NCI-H1930 (cell line): ENCODE data around the gene LRRFIP2.
"Not testable (repeated sequence)": the region's sequence is repeated elsewhere in the genome, so short reads cannot be mapped to it uniquely, and the experiment has no call there.

ENCODE experiments used
- DNase-seq, 2 experiments: peaks; one replicate each; lab custom pipeline; 2025; lab: John Stamatoyannopoulos, UW

LRRFIP2 gene

DNA sequence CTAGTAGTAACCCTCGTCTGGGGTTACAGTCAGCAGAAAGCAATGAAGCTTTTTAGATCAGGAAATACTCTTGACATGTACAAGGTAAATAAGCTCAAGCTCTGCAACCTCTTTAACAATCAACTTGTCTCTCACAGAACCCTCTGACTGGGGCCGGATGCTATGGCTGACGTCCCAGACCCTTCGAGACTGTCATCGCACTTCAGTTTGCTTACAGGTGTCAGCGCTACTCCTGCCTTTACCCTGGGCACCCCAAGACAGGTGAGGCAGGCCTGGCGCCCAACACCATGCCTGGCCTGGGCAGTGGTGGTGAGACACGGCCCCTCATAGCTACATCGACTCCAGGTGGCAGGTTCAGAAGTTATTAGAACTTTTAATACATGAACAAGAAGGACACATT lies 30.6 kb downstream of the LRRFIP2 start:
- DNase-seq, result no peak

DNA sequence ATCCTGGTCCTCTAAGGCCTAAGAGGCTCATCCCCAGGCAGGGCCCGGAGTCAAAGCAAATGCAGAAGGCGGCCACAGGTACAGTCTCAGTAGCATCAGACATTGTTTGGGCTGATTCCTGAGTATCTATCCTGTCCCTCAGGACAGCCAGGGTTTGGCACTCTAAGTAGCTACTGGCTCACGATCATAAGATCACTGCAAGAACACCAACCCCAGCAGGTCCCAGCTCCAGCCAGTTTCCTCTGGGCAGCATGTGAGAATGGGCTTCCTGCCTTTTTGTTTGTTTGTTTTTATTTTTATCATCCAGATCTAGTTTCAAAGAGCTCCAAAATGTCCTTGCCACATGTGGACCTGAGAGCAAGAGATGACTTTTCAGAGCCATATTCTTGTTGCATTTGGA lies 32.7 kb downstream of the LRRFIP2 start:
- DNase-seq, result no peak

DNA sequence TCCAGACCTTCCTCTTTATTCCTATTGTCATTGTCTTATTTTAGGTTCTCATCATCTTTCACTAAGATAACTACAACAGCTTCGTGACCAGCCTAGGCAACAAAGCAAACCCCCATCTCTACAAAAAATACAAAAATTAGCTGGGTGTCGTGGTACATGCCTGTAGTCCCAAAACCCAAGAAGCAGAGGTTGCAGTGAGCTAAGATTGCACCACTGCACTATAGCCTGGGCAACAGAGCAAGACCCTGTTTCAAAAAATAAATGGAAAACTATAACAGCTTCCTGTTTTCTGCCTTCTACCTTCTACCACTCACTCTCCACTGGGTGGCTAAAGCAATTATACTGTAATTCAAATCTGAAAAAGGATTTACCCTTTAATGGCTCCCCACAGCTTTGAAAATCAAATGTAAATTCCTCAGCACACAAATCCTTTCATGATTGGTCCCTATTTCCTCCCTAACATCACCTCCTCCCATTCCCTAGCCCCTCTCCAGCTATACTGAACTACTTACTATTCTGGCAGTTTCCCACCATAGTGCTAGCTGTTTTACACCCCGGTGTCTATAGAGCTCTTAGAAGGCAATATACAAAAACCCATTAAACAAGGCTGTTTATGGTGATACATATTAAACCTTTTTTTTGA lies 33.4 kb downstream of the LRRFIP2 start:
- no peak for DNase-seq

DNA sequence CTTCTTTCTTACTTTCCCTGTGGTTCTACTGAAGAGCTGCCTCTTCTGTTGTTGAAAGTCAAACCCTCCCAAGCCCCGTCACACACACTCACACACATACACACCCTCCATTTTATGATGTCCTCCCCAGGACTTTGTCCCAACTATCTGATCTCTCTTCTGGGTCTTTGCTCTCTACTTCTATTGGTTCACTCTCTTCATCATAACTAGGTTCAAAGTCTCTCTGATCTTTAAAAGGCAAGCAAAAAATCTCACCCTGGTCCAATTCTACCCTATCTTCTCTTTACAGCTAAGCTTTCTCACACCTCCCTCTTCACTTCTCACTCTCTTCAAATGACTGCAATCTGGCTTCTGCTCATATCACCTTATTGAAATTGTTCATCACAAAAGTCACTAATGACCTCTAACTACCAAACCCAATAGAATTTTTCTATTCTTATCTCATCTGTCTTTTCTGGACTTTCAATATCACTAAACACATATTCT lies 34.8 kb downstream of the LRRFIP2 start:
- no peak for DNase-seq

DNA sequence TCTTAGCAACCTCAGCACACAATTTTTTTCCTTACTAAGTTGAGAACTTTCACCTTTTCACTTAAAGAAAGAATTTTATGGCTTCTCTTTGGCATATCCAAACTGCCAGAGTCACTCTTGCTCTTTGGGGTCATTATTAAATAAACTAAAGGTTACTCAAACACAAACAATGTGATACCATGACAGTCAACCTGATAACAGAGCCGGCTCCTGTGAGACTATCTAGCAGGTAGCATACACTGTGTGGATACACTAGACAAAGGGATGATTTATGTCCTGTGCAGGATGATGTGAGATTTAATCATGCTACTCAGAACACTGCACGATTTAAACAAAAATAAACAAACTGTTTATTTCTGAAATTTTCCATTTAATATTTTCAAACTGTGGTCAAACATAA lies 35.6 kb downstream of the LRRFIP2 start:
- DNase-seq, result no peak

DNA sequence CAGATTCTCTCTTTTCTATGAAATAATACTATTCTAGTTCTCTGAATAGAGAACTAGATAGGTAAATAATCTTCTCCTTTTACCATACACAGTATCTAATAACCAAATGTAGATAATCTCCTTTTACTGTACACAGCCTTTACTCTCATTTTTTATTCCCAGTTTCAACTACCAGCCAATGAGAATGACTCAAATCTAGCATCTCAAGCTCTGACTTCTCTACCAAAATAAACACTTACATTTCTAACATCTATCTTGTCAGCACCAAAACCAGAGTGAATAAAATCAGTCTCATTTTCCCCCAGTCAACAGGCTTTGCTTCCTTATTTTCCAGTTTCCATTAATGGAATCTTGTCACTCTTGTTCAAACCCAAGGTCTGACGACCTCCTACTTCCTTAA lies 36.9 kb downstream of the LRRFIP2 start:
- no peak for DNase-seq

DNA sequence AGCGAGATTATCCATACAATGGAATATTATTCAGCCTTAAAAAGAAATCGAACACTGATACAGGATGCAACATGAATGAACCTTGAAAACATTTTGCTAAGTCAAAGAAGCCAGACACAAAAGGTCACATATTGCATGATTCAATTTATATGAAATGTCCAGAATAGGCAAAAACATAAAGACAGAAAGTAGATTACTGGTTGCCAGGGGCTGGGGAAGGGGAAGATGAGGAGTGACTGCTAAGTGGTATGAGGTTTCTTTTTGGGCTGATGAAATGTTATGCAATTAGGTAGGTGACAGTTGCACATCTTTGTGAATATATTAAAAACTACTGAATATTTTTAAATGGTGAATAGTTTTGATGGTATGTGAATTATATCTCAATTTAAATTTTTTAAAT lies 38.3 kb downstream of the LRRFIP2 start:
- DNase-seq, result no peak

DNA sequence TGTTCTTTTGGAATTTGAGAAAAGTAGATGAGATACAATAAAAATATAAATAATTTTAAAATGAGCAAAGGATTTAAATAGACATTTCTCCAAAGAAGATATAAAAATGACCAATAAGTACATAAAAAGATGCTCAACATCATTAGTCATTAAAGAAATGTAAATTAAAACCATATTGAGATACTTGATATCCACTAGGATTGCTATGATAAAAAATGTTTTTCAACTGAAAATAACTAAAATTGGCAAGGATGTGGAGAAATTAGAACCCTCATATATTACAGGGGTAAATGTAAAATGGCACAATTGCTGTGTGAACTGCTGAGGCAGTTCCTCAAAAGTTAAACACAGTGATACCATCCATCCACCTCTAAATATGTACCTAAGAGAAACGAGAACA lies 38.8 kb downstream of the LRRFIP2 start:
- no peak for DNase-seq

DNA sequence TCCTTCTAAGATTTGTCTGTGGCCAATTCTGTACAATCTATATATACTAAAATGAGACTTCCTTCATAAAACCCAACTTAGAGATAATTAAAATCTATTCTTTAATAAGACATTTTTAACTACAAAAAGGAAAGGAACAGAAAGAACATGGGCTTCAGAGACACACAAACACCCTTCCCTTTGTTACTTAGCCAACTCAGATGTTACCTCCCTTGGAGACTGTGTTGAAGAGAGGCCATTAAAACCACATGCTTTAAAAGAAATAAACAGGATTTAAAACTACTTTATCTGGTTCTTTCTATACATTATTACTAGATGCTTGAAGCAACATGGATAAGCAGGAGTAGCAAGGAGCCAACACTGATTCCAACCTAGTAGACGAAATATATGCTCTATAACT lies 42.0 kb downstream of the LRRFIP2 start:
- no peak for DNase-seq

DNA sequence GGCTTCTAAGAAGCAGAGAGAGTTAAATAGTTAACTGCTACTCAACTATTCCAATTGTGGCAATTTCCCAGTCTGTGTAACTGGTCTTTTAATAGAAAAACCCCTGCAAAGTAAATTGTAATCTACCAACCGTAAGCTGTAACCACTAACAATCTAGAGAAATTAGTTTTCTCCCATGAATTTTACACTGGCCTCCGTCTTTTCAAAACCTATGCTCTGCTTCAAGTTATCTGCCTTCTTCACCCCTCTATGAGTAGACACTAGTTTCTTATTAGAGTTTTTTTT lies 42.6 kb downstream of the LRRFIP2 start:
- no peak for DNase-seq

DNA sequence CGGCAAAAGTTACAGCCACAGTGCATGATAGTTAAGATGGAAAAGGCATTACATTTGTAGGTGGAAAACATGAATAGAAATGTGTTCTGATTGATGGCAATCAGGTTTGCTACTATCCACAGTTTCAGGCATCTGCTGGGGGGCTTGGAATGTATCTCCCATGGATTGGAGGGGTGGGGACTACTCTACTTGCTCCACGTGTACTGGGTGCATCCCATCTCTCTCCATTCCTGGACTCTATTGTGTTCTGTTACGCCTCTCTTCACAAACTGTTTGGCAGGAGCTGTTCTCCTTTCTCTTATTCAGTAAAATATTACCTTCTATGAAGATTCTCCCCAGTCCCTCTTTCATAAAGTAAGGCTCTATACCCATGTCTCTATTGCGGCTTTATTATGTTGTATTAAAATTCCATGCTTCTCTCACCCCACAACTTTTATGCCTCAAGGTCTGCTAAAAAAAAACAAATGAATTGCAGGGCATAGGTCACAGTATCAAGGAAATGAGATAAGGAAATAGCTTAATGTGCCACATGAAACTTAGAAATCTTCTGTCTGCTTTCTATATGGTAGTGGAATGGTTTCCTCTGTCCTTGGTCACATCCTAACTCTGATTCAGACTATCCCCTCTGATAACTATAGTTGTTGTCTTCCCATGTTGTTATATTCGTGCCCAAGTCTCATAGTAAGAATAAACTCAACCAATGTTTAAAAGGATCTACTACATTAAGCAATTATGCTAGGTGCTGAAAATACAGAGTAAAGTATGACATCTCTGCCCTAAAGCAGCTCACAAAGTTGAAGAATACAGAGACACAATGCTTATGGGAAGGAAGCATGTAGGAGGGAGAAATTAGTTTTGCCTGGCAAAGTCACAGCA lies 43.2 kb downstream of the LRRFIP2 start:
- DNase-seq, result no peak

DNA sequence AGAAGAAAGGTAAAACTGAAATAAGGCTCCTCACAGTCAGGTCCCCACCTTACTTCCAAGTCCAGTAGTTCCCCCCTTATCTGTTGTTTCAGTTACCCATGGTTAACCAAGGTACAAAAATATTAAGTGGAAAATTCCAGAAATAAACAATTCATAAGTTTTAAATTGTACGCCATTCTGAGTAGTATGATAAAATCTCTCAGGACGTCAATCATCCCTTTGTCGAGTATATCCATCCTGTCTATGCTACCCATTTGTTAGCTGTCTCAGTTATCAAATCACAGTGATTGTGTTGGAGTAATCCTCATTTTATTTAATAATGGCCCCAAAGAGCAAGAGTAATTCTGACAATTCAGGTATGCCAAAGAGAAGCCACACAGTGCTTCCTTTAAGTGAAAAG lies 43.9 kb downstream of the LRRFIP2 start:
- no peak for DNase-seq

DNA sequence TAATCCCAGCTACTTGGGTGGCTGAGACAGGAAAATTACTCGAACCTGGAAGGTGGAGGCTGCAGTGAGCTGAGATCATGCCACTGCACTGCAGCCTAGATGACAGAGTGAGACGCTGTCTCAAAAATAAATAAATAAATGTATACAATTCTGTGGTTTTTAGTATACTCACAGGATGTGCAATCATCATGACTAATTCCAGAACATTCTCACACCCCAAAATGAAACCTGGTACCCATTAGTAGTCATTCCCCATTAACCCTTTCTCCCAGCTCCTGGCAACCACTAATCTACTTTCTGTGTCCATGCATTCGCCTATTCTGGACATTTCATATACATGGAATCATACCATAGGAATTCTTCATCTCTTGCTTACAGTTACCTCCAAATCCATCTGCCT lies 44.5 kb downstream of the LRRFIP2 start:
- no peak for DNase-seq

DNA sequence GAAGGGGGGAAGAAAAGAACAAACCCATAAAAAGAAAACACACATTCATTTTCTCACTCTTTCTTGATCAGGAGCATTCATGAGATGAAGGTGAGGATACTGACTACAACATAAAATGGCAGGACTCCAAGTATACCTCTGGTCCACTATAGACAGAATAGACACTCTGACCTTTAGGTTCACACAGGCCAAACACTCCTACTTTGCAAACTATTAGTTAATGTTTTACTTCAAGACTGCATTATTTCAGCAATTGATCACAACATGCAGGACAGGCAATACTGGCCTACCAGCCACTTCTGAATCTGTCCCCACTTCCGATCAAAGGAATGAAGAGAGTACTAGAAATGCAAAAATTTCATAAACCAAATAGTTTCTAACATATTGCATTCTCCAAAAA lies 47.0 kb downstream of the LRRFIP2 start:
- DNase-seq, result no peak

DNA sequence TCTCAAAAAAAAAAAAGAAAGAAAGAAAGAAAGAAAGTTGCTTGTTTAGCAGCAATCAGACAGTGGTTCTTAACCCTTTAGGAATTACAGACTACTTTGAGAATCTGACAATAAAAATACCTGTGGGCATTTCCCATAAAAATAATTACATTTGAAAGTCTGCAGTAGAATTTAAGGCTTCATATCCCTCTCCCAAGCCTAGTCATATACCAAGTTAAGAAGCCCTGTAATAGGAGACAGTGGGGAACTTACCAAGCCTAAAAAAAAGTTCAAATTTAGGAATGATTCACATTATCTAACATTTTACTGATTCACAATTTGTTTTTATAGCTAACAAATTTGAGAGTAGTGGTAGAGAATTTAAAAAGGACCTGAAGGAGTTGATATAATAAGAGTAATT lies 47.5 kb downstream of the LRRFIP2 start:
- no peak for DNase-seq

DNA sequence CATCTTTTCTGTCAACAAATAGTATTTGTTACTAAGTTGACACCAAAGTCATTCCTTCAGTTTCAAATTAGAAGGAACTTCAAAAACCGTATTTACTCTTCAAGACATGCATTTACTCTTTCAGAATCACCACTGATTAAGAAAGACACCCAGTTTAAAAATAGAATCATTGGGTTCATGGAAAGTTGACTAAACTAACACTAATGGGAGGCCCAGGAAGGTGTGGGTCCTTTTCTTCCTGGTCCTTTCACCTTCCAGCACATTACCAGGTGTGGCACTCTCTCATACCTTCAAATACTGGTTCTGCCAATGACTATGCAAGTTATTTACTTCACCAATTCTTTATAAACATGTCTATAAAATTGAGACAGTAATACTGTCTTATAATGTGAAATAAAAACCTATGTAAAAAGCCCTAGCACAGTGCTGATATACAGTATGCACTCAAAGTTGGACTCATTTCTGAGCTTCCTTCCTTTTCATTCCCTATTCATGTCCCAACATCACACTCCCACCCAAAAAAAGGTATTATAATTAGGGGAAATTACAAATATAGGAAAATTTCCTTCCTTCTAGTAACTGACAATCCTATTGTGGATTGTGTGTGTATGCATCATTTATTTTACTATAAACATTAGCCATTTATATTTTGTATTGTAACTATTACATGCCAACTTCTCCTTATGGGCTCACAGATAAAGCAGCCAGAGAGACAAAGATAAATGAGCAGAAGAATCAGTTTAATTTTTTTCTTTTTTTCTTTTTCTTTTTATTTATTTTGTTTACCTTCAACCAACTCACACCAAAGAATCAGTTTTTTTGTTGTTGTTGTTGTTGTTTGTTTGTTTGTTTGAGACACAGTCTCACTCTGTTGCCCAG lies 48.9 kb downstream of the LRRFIP2 start:
- DNase-seq, result no peak

DNA sequence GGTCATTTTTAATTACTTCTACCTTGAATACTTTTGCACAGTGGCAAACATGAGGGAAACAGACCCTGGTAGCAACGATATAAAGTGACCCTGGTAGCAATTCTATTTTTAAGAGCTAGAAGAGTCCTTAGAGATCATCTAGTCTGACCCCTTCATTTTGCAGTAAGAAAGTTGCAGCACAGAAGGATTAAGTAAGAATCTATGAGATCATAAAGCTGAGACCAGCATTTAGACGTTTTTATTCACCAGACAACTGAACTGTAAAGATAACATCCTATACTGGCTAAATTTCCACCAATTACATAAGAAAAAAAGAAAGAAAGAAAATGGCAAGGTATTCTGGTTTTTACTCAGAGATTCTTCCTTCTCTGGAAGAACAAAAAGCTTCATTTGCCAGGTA lies 49.9 kb downstream of the LRRFIP2 start:
- no peak for DNase-seq

DNA sequence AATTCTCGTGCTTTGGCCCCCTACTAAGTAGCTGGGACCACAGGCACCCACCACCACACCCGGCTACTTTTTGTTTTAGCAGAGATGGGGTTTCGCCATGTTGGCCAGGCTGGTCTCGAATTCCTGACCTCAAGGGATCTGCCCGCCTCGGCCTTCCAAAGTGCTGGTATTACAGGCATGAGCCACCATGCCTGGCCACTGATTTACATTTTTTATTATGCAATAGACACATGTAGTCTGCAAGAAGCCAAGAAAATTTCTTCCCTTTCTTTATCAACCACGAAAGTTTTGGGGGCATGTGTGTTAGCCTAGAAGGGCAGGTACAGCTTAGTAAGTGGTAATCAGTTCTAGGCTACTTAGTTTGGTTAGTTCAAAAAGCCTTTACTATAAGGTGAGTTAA lies 51.1 kb downstream of the LRRFIP2 start:
- DNase-seq, result no peak

DNA sequence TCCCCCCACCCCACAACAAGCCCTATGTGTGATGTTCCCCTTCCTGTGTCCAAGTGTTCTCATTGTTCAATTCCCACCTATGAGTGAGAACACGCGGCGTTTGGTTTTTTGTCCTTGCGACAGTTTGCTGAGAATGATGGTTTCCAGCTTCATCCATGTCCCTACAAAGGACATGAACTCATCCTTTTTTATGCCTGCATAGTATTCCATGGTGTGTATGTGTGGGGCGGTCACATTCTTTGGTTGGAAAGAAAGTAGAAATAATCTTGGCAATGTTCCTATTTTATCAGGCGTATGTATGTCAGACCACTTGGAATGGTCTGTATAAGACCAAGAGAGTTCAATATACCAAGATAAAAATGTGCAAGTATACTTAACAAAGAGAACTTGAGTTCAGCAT lies 52.3 kb downstream of the LRRFIP2 start:
- DNase-seq, result not testable (repeated sequence)

DNA sequence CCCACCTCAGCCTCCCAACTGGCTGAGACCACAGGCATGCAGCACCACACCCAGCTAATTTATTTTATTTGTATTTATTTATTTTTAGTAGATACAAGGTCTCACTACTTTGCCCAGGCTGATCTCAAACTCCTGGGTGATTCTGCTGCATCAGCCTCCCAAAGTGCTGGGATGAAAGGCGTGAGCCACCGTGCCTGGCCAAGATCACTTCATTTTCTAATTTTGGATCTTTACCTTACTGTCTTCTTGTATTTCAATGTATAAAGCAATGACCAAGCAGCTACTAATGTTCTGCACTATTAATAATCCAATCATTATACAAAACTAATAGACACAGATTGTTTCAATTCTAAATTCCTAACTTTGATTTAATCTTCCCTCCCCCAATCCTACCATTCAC lies 56.2 kb downstream of the LRRFIP2 start:
- no peak for DNase-seq

DNA sequence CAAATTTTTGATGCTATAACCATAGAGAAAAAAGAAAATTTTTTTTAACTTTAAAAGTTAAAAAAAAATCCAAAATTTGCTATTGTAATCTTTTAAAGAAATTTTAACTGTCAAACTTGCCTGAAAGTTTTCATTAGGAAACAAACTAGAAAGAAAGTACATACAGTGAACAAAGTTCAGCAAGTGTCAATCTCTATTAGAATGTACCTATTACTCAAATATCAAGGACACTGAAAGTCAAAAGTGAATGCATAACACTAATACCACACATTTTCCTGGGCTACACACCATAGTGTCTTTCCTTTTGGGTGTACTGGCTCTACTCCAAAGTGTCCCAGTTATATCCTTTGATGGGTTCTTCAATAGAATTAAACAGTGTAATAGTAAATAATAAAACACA lies 56.8 kb downstream of the LRRFIP2 start:
- no peak for DNase-seq

DNA sequence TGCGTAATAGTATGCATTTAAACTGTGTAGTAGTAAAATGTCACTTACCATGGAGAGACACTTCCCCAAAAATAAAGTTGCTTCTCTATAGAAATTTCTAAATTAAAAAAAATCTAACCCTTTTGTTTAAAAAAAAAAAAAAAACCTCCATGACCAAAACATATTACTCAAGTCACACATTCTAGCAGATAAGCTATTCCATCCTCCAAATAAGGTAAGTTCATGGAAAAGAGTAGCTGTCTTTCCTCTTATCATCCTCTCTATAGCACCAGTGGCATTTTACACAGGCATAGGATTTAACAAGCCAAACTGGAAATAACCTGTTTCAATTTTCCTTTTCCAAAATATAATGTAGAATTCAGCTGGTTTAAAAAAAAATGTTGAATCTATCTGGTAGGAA lies 57.4 kb downstream of the LRRFIP2 start:
- DNase-seq, result no peak

DNA sequence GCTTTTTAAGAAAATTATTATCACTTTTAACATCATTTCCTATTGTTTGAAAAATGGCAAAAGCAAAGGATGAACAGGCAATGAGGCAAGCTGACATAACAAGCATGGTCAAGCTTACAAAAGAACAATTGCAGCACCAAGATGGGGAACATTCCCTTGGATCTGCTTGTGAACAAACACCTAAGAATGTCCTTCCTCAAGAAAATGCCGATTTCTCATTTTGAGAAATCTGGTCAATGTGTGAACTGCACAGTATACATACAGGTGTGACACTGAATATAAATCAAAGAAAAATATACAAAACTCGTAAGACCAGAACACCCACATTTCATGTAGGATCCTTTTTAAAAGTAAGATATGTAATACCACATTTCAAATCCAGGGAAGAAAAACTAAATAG lies 58.9 kb downstream of the LRRFIP2 start:
- no peak for DNase-seq
